ENCODE results near the gene POTEE.
"Not testable (repeated sequence)": the region's sequence is repeated elsewhere in the genome, so short reads cannot be mapped to it uniquely, and the experiment has no call there.

The POTEE gene

GRCh38 chr2:131209030-131209772 is at the start of gene POTEE:
POTEE (plus strand) TSS chr2:131209536; CDS start chr2:131218403, 8,867 bp downstream.
- DNase-seq (ENCODE audit: low read depth in 2 of 2): not testable (repeated sequence)

GRCh38 chr2:131165562-131165961 is 43.8 kb upstream of the POTEE start:
- not testable (repeated sequence) for DNase-seq (ENCODE audit: low read depth in 2 of 2)

- DNase-seq (ENCODE audit: low read depth in 2 of 2): no peak
Measured at GRCh38 chr2:131168538-131168937, 40.8 kb upstream of the POTEE start.

- DNase-seq (ENCODE audit: low read depth in 2 of 2): not testable (repeated sequence)
Measured at GRCh38 chr2:131178050-131178449, 31.3 kb upstream of the POTEE start.

DNA sequence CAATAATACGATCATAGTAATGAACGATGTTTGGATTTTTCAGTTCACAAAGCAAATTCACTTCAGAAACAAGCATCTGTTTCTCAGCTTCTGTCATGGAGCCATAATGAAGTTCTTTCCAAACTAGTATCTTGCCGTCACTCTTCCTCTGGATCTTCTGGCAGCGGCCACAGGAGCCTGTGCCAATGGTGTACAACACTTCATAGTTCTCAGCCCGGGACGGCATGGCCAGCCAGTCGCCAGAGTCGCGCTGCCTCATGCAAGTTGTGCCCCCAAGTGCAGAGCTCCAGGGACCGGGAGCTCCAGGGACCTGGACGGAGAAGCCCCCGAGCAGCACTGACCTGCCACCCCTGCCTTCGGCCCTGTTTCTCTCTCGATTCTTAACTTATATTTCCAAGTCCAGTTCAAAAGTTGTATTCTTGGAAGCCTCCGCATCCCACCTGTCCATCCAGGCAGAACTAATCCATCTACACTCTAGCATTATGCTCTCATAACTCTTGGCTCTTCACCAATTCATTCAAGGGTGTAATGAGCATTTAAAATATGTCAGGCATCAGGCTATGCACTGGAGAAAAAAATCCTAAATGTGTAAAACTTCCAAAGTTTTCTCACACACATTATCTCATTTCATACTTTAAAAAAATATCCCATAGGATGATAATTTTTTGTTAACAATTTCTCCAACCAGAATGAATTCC is 30.5 kb upstream of the POTEE start:
- DNase-seq (ENCODE audit: low read depth in 2 of 2): not testable (repeated sequence)

GRCh38 chr2:131181451-131181850 is 27.9 kb upstream of the POTEE start:
- not testable (repeated sequence) for DNase-seq (ENCODE audit: low read depth in 2 of 2)

GRCh38 chr2:131193421-131193820 is 15.9 kb upstream of the POTEE start:
- DNase-seq (ENCODE audit: low read depth in 2 of 2): not testable (repeated sequence)

DNA sequence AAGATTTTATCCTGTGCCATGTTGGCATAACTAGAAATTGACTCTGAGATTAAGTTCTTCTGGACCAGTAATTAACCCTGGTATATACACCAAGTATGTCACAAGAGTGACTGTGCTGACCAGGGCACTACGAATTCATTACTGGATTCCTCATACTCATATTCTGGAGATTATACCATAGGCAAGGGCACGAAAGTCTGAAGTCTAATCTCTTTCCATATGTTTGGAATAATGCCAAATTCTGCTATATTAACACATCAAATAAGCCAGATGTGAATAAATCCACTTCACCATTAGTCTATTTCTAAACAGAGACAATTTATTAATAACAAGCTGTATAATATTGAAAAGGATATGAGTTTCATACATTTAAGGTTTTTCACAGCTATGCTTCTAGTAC is 13.2 kb upstream of the POTEE start:
- DNase-seq (ENCODE audit: low read depth in 2 of 2): not testable (repeated sequence)

GRCh38 chr2:131201098-131201497 is 8.2 kb upstream of the POTEE start:
- DNase-seq (ENCODE audit: low read depth in 2 of 2): no peak

DNA sequence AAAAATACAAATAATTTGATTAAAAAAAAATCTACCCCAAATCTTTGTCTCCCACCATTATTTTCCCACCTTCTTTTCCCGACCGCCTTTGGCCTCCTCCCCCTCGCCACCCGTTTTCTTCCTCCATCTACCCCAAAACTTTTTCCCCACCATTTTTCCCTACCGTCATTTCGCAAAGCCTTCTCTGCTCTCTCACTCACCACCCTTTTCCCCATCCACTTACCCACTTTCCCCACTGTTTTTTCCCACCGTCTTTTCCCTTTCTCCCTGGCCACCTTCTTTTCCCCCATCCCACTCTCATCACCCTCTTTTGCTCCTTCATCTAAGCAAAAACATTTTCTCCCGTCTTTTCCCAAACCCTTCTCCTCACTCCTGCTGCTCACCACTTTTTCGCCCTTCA is 1.5 kb upstream of the POTEE start:
- not testable (repeated sequence) for DNase-seq (ENCODE audit: low read depth in 2 of 2)

- not testable (repeated sequence) for DNase-seq (ENCODE audit: low read depth in 2 of 2)
Measured at GRCh38 chr2:131209773-131210104, 403 bp downstream of the POTEE start.

GRCh38 chr2:131210434-131211211 is 1.3 kb downstream of the POTEE start:
- DNase-seq (ENCODE audit: low read depth in 2 of 2): not testable (repeated sequence)

DNA sequence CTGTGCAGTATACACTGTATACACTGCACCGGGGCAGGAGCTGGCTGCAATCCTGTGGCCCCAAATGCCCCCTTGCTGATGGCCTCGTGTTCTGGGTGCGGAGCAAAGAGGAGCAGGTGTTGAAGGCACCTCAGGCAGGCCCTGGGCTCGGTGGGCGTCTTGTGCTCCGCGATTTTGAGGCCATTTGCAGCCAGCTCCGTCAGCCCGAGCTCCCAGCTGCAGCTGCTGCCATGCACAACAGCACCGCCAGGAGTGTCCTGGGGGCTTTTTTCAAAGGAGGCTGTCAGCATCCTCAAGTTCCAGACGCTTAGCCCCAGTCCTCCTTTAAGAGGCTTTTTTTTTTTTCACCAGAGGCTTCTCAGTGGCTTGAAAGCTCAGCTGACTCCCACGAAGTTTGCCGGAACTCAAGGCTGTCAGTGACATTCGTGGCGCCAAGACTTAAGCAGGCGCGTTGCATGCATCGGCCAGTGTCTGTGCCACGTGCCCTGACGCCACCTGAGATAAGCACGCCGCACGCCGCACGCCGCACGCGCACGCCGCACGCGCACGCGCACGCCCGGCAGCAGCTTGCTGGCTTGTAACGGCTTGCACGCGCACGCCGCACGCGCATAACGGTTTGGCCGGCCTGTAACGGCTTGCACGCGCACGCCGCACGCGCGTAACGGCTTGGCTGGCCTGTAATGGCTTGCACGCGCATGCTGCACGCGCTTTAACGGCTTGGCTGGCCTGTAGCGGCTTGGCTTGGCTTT is 8.1 kb downstream of the POTEE start:
- not testable (repeated sequence) for DNase-seq (ENCODE audit: low read depth in 2 of 2)

- DNase-seq (ENCODE audit: low read depth in 2 of 2): not testable (repeated sequence)
Measured at GRCh38 chr2:131235543-131236449, 26.5 kb downstream of the POTEE start.

Measured in fibroblast of skin of left biceps (primary cell).